GM08714 (cell line): Measurements from ENCODE around the gene CNOT6L.
"Not testable (repeated sequence)": the region's sequence is repeated elsewhere in the genome, so short reads cannot be mapped to it uniquely, and the experiment has no call there.

Experiments
- H3K4me3 ChIP-seq: fragments of 200-500 bp; sonication (Bioruptor generic); 2 replicates; pipeline ENCODE4 v1.5.1; 2014; ENCODE audit warnings: mild to moderate bottlenecking, low read length, inconsistent platforms
- ZNF274 ChIP-seq: IDR thresholded peaks from 2 replicates; pipeline ENCODE4 v1.6.1; 2012; ENCODE audit warnings: mild to moderate bottlenecking, low read depth, low read length

Gene CNOT6L

DNA sequence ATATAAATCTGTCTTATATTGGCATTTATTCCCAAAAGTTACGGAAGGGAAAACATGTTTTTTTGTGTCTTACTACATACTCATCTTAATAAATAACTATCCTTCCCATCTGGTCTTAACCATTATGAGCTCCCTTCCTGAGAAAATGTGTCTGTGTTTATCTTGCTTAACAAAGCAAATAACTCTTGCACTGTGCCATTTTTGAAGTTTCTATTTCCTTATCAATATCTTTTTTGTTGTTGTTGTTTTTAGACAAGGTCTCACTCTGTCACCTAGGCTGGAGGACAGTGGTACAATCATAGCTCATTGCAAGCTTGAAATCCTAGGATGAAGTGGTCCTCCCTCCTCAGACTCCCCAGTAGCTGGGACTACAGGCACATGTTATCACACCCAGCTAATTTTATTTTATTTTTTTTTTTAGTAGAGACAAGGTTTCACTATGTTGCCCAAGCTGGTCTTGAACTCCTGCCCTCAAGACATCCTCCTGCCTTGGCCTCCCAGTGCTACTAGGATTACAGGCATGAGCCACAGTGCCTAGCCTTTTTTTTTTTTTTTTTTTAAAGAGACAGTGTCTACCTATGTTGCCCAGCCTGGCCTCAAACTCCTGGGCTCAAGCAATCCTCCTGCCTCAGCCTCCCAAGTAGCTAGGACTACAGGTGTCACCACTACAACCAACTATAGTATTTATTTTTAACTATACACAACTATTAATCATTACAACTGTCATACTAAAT lies 36.9 kb downstream of the CNOT6L start:
- no peak overlapping the region for H3K4me3 ChIP-seq
- TF ChIP-seq ZNF274 = no peak

DNA sequence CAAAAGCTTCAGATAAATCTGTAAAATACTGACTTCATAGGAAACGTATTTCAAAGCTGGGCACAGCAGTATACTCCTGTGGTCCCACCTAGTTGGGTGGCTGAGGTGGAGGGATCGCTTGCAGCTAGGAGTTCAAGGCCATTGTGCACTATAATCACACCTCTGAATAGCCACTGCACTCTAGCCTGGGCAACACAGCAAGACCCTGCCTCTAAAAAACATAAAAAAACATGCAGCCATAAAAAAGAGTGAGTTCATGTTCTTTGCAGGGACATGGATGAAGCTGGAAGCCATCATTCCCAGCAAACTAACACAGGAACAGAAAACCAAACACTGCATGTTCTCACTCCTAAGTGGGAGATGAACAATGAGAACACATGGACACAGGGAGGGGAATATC lies 38.4 kb downstream of the CNOT6L start:
- not testable (repeated sequence) for H3K4me3 ChIP-seq

DNA sequence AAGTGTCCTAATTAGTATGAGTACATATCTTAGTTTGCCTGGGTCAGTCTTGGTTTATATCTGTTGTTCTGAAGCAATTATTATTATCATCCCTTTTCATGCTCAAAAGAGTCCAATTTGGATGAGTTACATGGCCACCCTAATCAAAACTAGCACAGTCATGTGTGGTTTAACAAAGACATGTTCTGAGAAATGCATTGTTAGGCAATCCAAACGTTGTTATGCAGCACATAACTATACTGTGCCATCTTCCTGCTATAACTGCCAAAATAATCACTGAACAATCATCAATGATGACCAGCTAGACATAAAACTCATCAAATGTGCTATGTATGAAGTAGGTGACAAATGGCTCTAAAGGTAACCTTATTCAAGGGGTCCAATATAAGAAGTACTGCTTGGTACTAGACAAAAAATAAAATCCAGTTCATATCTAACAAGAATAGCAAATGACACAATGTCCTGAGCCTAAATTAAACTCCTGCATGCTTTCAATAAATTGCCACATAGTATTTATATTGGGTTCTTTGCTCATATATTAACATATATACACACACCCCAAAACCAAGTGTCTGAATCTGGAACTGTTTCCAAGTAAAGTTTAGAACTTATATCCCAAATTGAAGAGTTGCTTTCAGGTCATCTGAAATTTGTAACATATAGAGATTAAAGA lies 41.9 kb downstream of the CNOT6L start:
- H3K4me3 ChIP-seq = no peak overlapping the region
- TF ChIP-seq ZNF274 = no peak

DNA sequence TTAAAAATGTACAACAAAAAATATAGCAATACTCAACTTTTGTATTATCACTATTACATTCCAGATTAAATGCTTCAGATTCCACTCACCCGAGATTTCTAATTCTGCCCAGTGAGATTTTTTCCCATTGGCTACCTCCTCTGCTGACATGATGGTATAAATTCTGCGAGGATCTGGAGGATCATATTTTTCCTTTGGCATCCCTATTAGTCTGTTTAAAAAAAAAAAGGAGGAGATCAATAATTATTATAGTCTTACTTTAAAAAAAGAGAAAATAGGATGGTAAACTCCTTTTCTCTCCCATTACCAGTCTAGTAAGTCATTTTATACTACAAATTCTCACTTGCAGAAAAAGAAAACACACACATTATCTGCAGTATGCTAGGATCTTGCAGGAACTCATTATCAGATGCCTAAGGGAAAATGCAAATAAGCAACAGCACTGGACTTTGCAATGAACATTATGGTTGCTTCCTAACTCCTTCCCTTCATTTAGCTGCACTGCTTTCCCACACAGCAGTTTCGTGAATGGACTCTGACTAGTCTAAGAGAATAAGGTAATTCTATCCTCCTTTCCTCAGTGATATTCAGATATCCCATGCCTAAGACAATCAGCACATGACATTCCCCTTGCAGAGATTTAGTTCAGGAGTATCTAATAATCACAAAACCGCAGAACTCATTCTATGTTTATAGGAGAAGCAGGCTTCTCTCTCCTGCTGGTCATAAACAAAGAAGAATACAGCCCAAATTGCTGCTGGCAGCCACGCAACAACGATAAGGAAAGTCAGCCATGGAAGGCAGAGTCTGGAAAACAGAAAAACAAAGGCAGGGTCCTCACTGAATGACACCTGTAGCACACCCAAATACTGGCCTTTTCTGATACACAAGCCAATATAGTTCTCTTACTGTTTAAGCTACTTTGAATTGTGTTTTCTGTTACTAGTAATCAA lies 42.7 kb downstream of the CNOT6L start:
- TF ChIP-seq ZNF274 = no peak
- no peak overlapping the region for H3K4me3 ChIP-seq

DNA sequence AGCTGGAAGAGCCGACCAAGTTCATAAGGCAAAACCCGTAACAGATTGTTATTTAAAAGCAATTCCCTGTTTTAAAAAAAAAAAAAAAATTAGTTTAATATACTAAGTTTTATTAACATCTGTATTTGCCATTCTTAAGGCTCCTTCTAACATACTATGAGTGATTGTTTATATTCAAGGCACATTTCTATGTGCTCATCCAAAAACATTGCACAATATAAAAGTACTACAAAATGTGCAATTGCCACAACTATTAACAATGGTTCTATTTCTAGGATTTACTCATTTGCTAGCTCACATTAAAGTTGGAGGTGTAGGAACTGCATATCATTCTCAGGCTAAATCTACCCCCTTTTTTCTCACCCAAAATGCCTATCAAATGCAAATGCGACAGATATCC lies 46.1 kb downstream of the CNOT6L start:
- no peak for TF ChIP-seq ZNF274

DNA sequence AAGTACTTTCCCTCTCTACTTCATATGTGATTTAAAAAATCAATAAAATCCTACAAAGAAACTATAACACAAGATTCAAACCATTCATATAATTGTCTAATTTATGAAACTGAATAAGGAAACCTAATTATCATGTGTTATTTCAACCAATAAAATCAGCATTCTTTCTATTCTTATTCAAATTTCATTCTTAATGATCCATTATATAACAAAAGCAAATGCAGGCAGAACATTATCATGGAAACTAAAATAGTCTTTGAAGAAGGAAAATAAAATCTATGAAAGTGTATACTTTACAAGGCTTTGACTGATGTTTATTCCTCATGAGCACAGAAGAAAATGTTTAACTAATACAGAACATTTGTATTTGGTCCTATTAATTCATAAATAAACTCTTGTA lies 47.6 kb downstream of the CNOT6L start:
- no peak overlapping the region for H3K4me3 ChIP-seq
- TF ChIP-seq ZNF274 = no peak

More for the DNA sequence above, 46.1 kb downstream of the CNOT6L start:
- H3K4me3 ChIP-seq = no peak overlapping the region

DNA sequence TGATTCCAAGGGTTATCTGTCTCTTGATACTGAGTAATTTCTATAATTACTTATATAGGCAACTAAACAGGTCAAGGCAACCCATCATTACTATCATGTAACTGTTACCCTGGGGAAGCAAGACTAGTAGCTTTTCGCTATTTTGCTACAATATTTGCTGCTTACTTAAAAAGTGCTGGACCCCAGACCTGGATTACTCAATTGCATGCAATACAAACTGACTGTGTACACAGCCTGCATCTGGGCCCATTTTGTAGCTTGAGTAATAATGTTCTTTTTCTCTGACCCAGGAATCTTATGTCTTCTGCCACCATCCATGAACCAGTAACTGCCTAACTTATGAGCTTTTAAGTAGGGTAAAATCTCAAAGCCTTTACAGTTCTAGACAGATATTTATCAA lies 53.4 kb downstream of the CNOT6L start:
- H3K4me3 ChIP-seq = no peak overlapping the region
- TF ChIP-seq ZNF274 = no peak

DNA sequence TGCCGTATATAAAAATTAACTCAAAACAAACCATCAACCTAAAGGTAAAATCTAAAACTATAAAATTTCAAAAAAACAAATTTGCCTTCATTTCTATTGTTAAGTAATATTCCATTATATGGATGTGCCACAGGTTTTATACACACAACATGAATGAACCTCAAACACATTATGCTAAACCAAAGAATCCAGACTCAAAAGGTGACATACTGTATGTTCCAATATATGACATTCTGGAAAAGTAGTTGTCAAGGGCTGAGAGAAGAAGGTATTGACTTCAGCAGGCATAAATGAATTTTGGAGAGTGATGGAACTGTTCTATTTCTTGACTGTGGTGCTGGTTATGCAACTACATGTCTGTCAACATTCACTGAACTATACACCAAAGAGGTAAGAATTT lies 56.6 kb downstream of the CNOT6L start:
- TF ChIP-seq ZNF274 = no peak
- H3K4me3 ChIP-seq = no peak overlapping the region

DNA sequence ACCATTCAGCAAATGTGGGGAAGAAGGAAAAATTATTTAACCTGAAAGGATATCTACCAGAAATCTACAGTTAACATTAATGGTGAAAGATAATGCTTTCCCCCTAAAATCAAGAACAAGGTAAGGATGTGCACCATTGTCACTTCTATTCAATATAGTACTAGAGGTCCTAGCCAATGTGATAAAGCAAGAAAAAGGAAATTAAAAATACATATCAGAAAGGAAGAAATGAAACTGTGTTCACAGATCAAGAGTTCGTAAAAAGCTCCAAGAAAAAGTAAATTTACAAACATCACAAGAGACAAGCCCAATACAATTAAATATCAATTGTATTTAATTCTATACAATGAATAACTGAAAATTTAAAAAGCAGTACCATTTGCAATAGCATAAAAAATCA lies 57.6 kb downstream of the CNOT6L start:
- TF ChIP-seq ZNF274 = no peak

DNA sequence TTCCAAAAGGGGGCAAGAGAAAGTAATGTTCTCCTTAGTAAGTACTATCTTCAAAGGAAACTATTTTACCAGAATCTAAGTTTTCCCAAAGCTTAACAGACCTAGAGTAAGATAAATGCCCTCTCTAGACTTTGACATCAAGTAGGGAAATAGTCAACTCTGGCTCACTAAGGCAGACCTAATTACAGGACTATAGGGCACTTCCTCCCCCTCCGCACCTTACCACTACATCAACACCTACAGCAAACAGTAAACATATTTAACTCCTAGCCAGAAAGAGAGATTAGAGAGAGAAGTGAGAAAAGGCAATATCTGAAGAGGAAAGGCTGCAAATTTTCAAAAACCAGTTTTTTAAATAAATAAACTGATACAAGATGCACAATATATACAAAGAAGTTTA lies 60.4 kb downstream of the CNOT6L start:
- TF ChIP-seq ZNF274 = no peak
- H3K4me3 ChIP-seq = no peak overlapping the region

More for the DNA sequence above, 57.6 kb downstream of the CNOT6L start:
- no peak overlapping the region for H3K4me3 ChIP-seq

DNA sequence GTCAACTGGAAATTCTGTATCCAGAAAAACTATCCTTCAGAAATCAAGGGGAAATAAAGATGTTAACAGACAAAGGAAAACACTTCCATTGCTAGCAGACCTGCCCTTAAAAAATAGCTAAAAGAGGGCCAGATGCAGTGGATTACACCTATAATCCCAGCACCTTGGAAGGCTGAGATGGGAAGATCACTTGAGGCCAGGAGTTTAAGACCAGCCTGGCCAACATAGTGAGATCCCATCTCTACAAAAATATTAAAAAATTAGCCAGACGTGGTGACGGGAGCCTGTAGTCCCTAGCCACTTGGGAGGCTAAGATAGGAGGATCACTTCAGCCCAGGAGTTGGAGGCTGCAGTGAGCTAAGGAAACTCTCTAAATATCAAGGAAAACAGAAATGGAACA lies 67.4 kb downstream of the CNOT6L start:
- TF ChIP-seq ZNF274 = no peak

DNA sequence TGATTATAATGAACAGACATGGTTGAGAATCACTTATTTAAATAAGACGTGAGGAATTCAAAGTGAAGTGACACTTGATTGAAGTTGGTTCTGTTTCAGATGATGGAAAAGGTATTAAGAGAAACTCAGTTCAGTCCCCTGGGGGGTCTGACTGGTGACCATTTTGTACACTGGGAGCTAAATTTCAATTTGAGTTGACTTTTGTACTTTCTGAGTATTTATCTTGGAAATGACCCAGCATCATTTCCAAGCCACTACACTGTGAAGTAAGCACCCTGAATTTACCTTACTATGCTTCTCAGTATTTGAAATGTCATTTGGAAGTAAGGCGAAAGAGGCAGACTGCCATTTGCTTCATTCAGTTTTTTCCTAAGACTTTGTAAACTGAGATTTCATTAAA lies 73.4 kb downstream of the CNOT6L start:
- no peak overlapping the region for H3K4me3 ChIP-seq
- TF ChIP-seq ZNF274 = no peak

More for the DNA sequence above, 67.4 kb downstream of the CNOT6L start:
- H3K4me3 ChIP-seq = no peak overlapping the region

DNA sequence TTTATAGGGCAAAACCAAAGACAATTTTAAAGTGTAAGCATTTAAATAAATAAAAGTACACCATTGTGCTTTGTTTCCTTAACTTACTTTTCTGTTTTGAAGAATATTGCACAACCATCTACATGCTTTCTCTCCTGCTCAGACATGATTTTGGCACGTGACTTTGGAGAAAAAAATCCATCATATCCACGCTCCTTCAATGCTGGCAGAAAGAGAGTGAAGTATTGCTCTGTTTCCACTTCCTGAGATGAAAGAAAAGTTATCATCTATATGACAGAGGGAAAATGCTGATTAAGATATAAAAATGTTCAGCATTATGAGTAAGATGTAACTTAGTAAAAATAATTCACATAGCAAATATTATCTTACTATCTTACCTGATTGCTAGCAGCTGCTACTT lies 77.1 kb downstream of the CNOT6L start:
- no peak overlapping the region for H3K4me3 ChIP-seq
- no peak for TF ChIP-seq ZNF274

DNA sequence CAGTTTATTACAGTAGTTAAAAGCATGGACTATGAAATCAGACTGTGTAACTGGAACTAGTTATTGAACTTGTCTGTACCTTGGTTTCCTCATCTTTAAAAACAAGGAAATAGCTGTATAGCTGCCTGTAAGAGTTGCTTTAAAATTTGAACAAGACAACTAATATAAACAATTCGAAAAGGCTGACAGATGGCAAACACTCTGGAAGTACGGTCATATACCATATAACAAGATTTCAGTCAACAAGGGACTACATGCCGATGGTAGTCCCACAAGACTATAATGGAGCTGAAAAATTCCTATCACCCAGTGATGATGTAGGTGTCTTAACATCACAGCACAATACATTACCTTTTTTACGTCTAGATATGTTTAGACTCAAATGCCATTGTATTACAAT lies 78.7 kb downstream of the CNOT6L start:
- H3K4me3 ChIP-seq = no peak overlapping the region
- no peak for TF ChIP-seq ZNF274
